Gastroesophageal sphincter (tissue), 4 donors: ENCODE data around the gene CD2. TPM values are rescaled to one million over a fixed set of nuclear protein-coding genes. Genes with fewer than 3 reads are reported as not detected.
A peak's percentile ranks its signal among the peaks of the same experiment; 100 is the strongest.

Experiments used
- ATAC-seq: fragments of 150-250 bp; one replicate; pipeline ENCODE4 v1.9.1; 2016; ENCODE audit warnings: mild to moderate bottlenecking, moderate library complexity
- H3K27ac ChIP-seq, 4 donors: fragments of 200-600 bp; sonication (generic) in 3 of 4; 1 replicate in 3 of 4; 2 replicates in 1 of 4; pipeline ENCODE4 v1.5.1; 2016 to 2019
- H3K27me3 ChIP-seq: fragments of 200-600 bp; sonication (generic); one replicate; pipeline ENCODE4 v1.5.1; 2019
- H3K36me3 ChIP-seq, 2 donors: fragments of 200-600 bp; sonication (generic); one replicate each; pipeline ENCODE4 v1.5.1; 2019; ENCODE audit warnings: control low read depth in 1 of 2
- H3K4me1 ChIP-seq, 3 donors: fragments of 200-600 bp; sonication (generic); 1 replicate in 2 of 3; 2 replicates in 1 of 3; pipeline ENCODE4 v1.5.1; 2016 to 2019; ENCODE audit warnings: control low read depth in 2 of 3
- H3K4me3 ChIP-seq, 2 donors: fragments of 200-600 bp; sonication (generic); one replicate each; pipeline ENCODE4 v1.5.1; 2019; ENCODE audit warnings: mild to moderate bottlenecking in 1 of 2, moderate library complexity in 1 of 2
- H3K9me3 ChIP-seq, 3 donors: fragments of 200-600 bp; sonication (generic); one replicate each; pipeline ENCODE4 v1.5.1; 2017 to 2019; ENCODE audit warnings: control low read depth in 2 of 3
- EP300 ChIP-seq: sonication (generic); formaldehyde crosslinking; IDR thresholded peaks from one replicate; pipeline ENCODE4 v1.6.1; 2017; ENCODE audit warnings: antibody characterized with exemption, mild to moderate bottlenecking
- POLR2A ChIP-seq, 2 donors: fragments of 450-650 bp; IDR thresholded peaks; one replicate each; pipeline ENCODE4 v1.6.1; 2017; ENCODE audit warnings: antibody characterized with exemption in 2 of 2, mild to moderate bottlenecking in 2 of 2, moderate library complexity in 1 of 2
- POLR2AphosphoS5 ChIP-seq: sonication (generic); formaldehyde crosslinking; IDR thresholded peaks from one replicate; pipeline ENCODE4 v1.6.1; 2017; ENCODE audit warnings: antibody characterized with exemption
- WGBS, 2 donors: methylation state at CpG; one replicate each; pipeline ENCODE4 v1.1.5; 2018; ENCODE audit warnings: low coverage in 1 of 2; 5-methylcytosine and 5-hydroxymethylcytosine counted together
- total RNA-seq, 4 donors: library from RNA; depleted of rRNA; stranded (reverse); fragments of >200 nt; gene quantifications; one replicate each; pipeline ENCODE4 v1.1.0, GENCODE V29; 2016
- TF ChIP-seq, protein P1 (sequence below), 4 experiments: fragments of 200-600 bp in 2 of 4; fragments of 450-650 bp in 2 of 4; sonication (generic) in 1 of 4; IDR thresholded peaks; one replicate each; pipeline ENCODE4 v1.5.1; 2017 to 2019; ENCODE audit warnings: antibody characterized with exemption in 4 of 4, mild to moderate bottlenecking in 2 of 4, moderate library complexity in 2 of 4

The CD2 gene
- total RNA-seq, 4 donors from 2014 or later, result 1.1 to 1.8 (median 1.2) TPM; not detected in 1

DNA sequence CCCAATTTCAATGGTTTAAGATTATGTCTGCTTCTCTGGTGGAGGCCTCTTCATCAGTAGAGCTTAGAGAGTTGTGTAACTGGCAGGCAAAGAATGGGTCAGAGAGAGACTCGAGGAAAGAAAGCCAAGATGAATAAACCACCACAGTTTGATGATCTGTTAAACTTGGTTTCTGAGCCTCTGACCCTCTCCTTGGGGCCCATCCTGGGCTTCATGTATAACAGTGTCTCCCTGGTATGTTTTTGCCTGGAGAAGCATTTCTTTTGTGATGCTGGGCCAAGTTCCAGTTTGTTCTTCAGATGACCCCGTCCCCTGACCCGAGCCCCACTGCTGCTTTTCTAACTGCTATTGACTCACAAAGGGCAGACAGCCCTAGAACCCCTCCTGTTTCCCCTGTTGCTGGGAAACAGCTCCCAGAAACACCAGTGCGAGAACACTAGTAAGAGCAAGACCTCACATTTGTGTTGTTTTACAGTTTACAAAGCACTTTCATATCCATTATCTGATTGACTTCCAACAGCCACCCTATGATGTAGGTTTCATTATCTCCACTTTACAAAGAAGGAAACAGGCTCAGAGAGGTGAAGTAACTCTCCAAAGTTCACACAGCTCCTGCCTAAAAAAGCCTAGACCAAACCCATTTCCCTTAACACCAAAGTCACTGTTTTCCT lies 9.0 kb downstream of the CD2 start:
- H3K27me3 ChIP-seq, result no peaks in the 10 kb centered on the region
- H3K27ac ChIP-seq, result no peak overlapping the region
- H3K36me3 ChIP-seq, result no peaks in the 10 kb centered on the region
- H3K4me1 ChIP-seq, result no peaks in the 10 kb centered on the region
- no peak for TF ChIP-seq POLR2A (IDR thresholded peaks at IDR 0.05)
- TF ChIP-seq, protein P1, sequence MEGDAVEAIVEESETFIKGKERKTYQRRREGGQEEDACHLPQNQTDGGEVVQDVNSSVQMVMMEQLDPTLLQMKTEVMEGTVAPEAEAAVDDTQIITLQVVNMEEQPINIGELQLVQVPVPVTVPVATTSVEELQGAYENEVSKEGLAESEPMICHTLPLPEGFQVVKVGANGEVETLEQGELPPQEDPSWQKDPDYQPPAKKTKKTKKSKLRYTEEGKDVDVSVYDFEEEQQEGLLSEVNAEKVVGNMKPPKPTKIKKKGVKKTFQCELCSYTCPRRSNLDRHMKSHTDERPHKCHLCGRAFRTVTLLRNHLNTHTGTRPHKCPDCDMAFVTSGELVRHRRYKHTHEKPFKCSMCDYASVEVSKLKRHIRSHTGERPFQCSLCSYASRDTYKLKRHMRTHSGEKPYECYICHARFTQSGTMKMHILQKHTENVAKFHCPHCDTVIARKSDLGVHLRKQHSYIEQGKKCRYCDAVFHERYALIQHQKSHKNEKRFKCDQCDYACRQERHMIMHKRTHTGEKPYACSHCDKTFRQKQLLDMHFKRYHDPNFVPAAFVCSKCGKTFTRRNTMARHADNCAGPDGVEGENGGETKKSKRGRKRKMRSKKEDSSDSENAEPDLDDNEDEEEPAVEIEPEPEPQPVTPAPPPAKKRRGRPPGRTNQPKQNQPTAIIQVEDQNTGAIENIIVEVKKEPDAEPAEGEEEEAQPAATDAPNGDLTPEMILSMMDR (IDR thresholded peaks at IDR 0.05), result no peak
- TF ChIP-seq EP300, result no peak
- no peak for TF ChIP-seq POLR2AphosphoS5
- 47 to 52% methylated on average over 3 to 4 of the region's 4 CpGs for WGBS, 2 donors
- peaks cover 0 to 8% (median 0%) of the 10 kb centered on the region in 3 donors for H3K9me3 ChIP-seq
- H3K4me3 ChIP-seq, result no peak overlapping the region
- ATAC-seq, result no peak

DNA sequence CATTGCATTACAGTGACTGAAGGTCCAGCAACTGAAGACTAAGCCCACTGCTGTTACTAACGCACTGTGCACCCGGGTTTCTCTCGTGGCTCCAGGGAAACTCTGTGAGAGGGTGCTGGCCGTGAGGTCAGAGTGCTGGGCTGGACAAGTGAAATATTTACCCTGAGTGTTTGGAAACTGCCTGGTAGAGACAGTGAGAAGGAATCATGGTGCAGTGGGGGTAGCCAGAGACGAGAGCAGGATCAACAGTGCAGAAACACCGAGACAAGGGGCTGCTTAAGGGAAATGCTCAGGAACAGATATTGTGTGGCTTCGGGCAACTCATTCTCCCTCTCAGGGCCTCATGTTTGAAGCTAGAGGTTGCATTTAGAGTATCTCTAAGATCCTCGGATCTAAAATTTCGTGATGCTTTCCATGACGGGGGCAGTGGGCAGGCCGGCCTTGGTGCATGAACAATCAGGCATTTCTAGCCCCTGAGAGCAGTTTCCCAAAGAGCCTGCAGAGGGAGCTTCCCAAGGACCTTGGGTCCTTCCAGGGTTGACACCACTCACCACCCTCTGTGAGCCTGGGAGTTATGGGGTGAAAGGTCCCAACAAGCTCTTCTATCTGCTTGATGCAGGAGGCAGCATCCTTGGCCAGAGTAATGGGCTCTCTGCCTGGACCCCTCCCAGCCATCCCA lies 9.7 kb downstream of the CD2 start:
- no peaks in the 10 kb centered on the region for H3K27me3 ChIP-seq
- H3K9me3 ChIP-seq, result peaks cover 0 to 8% (median 0%) of the 10 kb centered on the region in 3 donors
- no peak for TF ChIP-seq POLR2A (IDR thresholded peaks at IDR 0.05)
- TF ChIP-seq POLR2AphosphoS5, result no peak
- TF ChIP-seq EP300, result no peak
- TF ChIP-seq, protein P1 (IDR thresholded peaks at IDR 0.05), result peak in 1 of 4 experiments; percentile 31
- no peak overlapping the region for H3K4me3 ChIP-seq
- H3K4me1 ChIP-seq, result no peaks in the 10 kb centered on the region
- no peak for ATAC-seq
- H3K36me3 ChIP-seq, result no peaks in the 10 kb centered on the region
- 81 to 85% methylated on average over 8 of the region's 11 CpGs for WGBS, 2 donors
- H3K27ac ChIP-seq, result no peak overlapping the region

DNA sequence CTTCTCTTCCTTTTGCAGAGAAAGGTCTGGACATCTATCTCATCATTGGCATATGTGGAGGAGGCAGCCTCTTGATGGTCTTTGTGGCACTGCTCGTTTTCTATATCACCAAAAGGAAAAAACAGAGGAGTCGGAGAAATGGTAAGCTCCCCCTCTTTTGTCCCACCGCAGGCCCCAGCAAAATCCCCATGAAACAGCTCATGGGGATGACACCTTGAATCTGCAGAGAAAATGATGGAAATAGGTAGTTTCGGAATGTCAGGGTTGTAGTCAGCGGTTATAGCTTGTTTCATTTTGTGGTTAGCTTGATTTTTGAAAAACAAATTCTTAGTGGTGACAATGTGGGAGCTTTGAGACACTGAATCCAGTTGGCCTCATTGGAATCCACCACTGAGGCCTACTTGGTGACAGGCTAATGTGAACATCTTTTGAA lies 10.3 kb downstream of the CD2 start:
- TF ChIP-seq EP300 (no peak), POLR2AphosphoS5 (no peak), POLR2A (IDR thresholded peaks at IDR 0.05) (no peak)
- TF ChIP-seq, protein P1 (IDR thresholded peaks at IDR 0.05), result no peak
- H3K9me3 ChIP-seq, result peaks cover 0 to 8% (median 0%) of the 10 kb centered on the region in 3 donors
- H3K27ac ChIP-seq, result no peak overlapping the region
- 93 to 100% methylated on average over 1 to 5 of the region's 5 CpGs for WGBS, 2 donors
- no peaks in the 10 kb centered on the region for H3K4me1 ChIP-seq
- no peaks in the 10 kb centered on the region for H3K36me3 ChIP-seq
- ATAC-seq, result no peak
- no peak overlapping the region for H3K4me3 ChIP-seq
- no peaks in the 10 kb centered on the region for H3K27me3 ChIP-seq

DNA sequence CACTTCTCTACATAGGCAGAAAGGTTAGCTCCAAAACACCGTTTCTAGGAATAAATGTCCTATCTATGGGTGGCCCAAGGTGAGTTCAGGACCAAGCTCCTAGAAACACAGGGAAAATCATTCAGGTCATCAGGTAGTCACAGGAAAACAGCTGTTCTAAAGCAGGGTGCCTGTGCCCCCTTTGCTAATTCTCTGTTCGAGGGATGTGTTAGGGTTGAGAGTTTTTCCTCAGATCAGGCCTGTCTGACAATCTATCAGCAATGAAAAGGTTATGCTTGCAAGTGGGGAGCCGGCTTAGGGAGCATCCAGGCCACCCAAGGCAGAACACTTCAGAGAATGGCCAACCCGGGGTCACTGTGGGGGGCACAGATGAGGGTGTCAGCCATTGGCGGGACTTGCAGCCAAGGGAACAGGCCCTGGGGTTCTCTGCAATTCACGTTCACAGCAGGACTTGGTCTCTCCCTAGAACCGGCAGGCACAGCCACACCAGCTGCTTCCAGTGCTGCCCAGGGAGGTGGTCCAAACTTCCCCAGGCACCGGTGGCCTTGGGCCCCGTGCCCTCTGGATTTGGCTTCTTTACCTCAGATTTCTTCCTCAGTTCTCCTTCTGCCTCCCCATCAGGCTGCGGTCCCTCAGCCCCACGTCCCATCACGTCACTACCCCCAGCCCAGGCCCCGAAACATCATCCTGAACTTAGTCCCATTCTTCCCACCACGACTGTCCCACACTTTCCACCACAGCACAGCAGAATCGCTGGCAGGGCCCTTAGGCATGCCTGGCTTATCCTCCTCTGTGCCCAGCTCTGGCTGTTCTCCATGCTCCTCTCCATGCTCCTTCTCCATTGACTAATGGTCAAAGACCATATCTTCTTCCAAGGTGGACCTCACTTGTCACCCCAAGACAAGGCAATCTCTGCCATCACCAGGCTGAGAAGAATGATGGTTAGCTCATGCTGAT lies 11.0 kb downstream of the CD2 start:
- no peaks in the 10 kb centered on the region for H3K4me1 ChIP-seq
- no peaks in the 10 kb centered on the region for H3K36me3 ChIP-seq
- TF ChIP-seq, protein P1 (IDR thresholded peaks at IDR 0.05), result no peak
- TF ChIP-seq POLR2A (IDR thresholded peaks at IDR 0.05), result no peak
- TF ChIP-seq EP300, result no peak
- WGBS, 2 donors, result 83 to 97% methylated on average over 5 to 7 of the region's 15 CpGs
- no peak overlapping the region for H3K27ac ChIP-seq
- H3K27me3 ChIP-seq, result no peaks in the 10 kb centered on the region
- H3K9me3 ChIP-seq, result peaks cover 0 to 8% (median 0%) of the 10 kb centered on the region in 3 donors
- no peak overlapping the region for H3K4me3 ChIP-seq
- ATAC-seq, result no peak
